WTC11 (cell line): ENCODE data around the gene SELENON. TPM values are rescaled to one million over a fixed set of nuclear protein-coding genes. Genes with fewer than 3 reads are reported as not detected.

ENCODE experiments used
- ATAC-seq: fragments of 200-7000 bp; cut with Tn5 transposase; 2 replicates; pipeline ENCODE4 v1.10.0; 2021; ENCODE audit warnings: mild to moderate bottlenecking, moderate library complexity
- CTCF ChIA-PET: fragments of 300-600 bp; sonication (Branson Sonifier 250); formaldehyde crosslinking; loops from one replicate; lab custom pipeline; 2021; ENCODE audit warnings: antibody characterized with exemption; lab: Charles Lee
- POLR2A ChIA-PET: fragments of 350-600 bp; sonication (Branson Sonifier 250); formaldehyde crosslinking; loops from one replicate; lab custom pipeline; 2021; ENCODE audit warnings: antibody characterized with exemption; lab: Charles Lee
- DNase-seq: peaks from one replicate; pipeline ENCODE4 v3.0.0; 2021; ENCODE audit warnings: low spot score
- H3K27ac Mint-ChIP-seq: 2 replicates; pipeline ENCODE4 v1.8.0; 2021; ENCODE audit warnings: mixed read lengths
- H3K27me3 Mint-ChIP-seq: 2 replicates; pipeline ENCODE4 v1.8.0; 2021; ENCODE audit warnings: low read depth, mild to moderate bottlenecking, moderate library complexity, mixed read lengths
- H3K36me3 Mint-ChIP-seq: 2 replicates; pipeline ENCODE4 v1.8.0; 2021; ENCODE audit warnings: mixed read lengths
- H3K4me1 Mint-ChIP-seq: 2 replicates; pipeline ENCODE4 v1.8.0; 2022; ENCODE audit warnings: mixed read lengths
- H3K4me3 Mint-ChIP-seq: 2 replicates; pipeline ENCODE4 v1.8.0; 2021; ENCODE audit warnings: mild to moderate bottlenecking, moderate library complexity, mixed read lengths
- H3K9me3 Mint-ChIP-seq: 2 replicates; pipeline ENCODE4 v1.8.0; 2021; ENCODE audit warnings: mixed read lengths
- ARID4B ChIP-seq: sonication (generic); formaldehyde crosslinking; IDR thresholded peaks from 2 replicates; pipeline ENCODE4 v1.8.0; 2023; ENCODE audit warnings: missing genetic modification reagents, mild to moderate bottlenecking, borderline replicate concordance
- ATF2 ChIP-seq: sonication (generic); formaldehyde crosslinking; IDR thresholded peaks from 2 replicates; pipeline ENCODE4 v1.8.1; 2022; ENCODE audit warnings: low read depth, missing genetic modification reagents, borderline replicate concordance
- E2F5 ChIP-seq: sonication (generic); formaldehyde crosslinking; IDR thresholded peaks from 2 replicates; pipeline ENCODE4 v1.8.1; 2022; ENCODE audit warnings: mild to moderate bottlenecking, moderate library complexity, missing genetic modification reagents
- ERG ChIP-seq: fragments of 250-450 bp; sonication (Bioruptor Pico); IDR thresholded peaks from 2 replicates; pipeline ENCODE4 v1.8.0; 2021; ENCODE audit warnings: mild to moderate bottlenecking
- ESRRA ChIP-seq: sonication (generic); formaldehyde crosslinking; IDR thresholded peaks from 2 replicates; pipeline ENCODE4 v1.8.1; 2022; ENCODE audit warnings: mild to moderate bottlenecking, missing genetic modification reagents, borderline replicate concordance
- ETV6 ChIP-seq: sonication (generic); formaldehyde crosslinking; IDR thresholded peaks from 2 replicates; pipeline ENCODE4 v1.8.1; 2022; ENCODE audit warnings: mild to moderate bottlenecking, missing genetic modification reagents
- GRHL2 ChIP-seq: fragments of 250-450 bp; sonication (Bioruptor Pico); IDR thresholded peaks from 2 replicates; pipeline ENCODE4 v1.8.0; 2022; ENCODE audit warnings: mild to moderate bottlenecking, moderate library complexity; ENCODE audit not compliant: insufficient replicate concordance, severe bottlenecking
- GTF2I ChIP-seq: fragments of 250-450 bp; sonication (Bioruptor Pico); conservative IDR thresholded peaks from 2 replicates; pipeline ENCODE4 v1.4.0; 2021; ENCODE audit warnings: mild to moderate bottlenecking
- MLX ChIP-seq: sonication (generic); formaldehyde crosslinking; IDR thresholded peaks from 2 replicates; pipeline ENCODE4 v1.8.1; 2023; ENCODE audit warnings: mild to moderate bottlenecking, missing genetic modification reagents, moderate library complexity
- PRDM15 ChIP-seq: sonication (generic); formaldehyde crosslinking; IDR thresholded peaks from 2 replicates; pipeline ENCODE4 v1.8.0; 2022; ENCODE audit warnings: missing genetic modification reagents
- PRRX2 ChIP-seq: fragments of 250-450 bp; sonication (Bioruptor Pico); IDR thresholded peaks from 2 replicates; pipeline ENCODE4 v1.8.0; 2021; ENCODE audit warnings: mild to moderate bottlenecking
- RORB ChIP-seq: fragments of 250-450 bp; sonication (Bioruptor Pico); IDR thresholded peaks from 2 replicates; pipeline ENCODE4 v1.9.0; 2021; ENCODE audit warnings: mild to moderate bottlenecking
- TCF7 ChIP-seq: sonication (generic); formaldehyde crosslinking; IDR thresholded peaks from 2 replicates; pipeline ENCODE4 v1.8.0; 2022; ENCODE audit warnings: mild to moderate bottlenecking, low read depth, missing genetic modification reagents, moderate library complexity
- TEAD1 ChIP-seq: sonication (generic); formaldehyde crosslinking; IDR thresholded peaks from 2 replicates; pipeline ENCODE4 v1.8.0; 2022; ENCODE audit warnings: mild to moderate bottlenecking, missing genetic modification reagents
- TEAD4 ChIP-seq: sonication (generic); formaldehyde crosslinking; IDR thresholded peaks from 2 replicates; pipeline ENCODE4 v1.8.0; 2022; ENCODE audit warnings: mild to moderate bottlenecking, missing genetic modification reagents
- TP53 ChIP-seq: sonication (generic); formaldehyde crosslinking; IDR thresholded peaks from 2 replicates; pipeline ENCODE4 v1.8.1; 2023; ENCODE audit warnings: mild to moderate bottlenecking, missing genetic modification reagents
- ZNF423 ChIP-seq: fragments of 250-450 bp; sonication (Bioruptor Pico); IDR thresholded peaks from 2 replicates; pipeline ENCODE4 v2.1.2; 2022; ENCODE audit warnings: mild to moderate bottlenecking, moderate library complexity
- ZNF425 ChIP-seq: fragments of 250-450 bp; sonication (Bioruptor Pico); conservative IDR thresholded peaks from 2 replicates; pipeline ENCODE4 v1.9.0; 2021; ENCODE audit warnings: mild to moderate bottlenecking
- total RNA-seq: library from RNA; stranded (reverse); gene quantifications from 3 replicates; pipeline ENCODE4 v1.2.3, GENCODE V29; 2021
- TF ChIP-seq, protein P1 (sequence below): sonication (generic); formaldehyde crosslinking; IDR thresholded peaks from 2 replicates; pipeline ENCODE4 v1.8.1; 2023; ENCODE audit warnings: mild to moderate bottlenecking, missing genetic modification reagents, moderate library complexity

Gene SELENON
- total RNA-seq, 1 experiment from 2014 or later: 80.2 TPM

DNA sequence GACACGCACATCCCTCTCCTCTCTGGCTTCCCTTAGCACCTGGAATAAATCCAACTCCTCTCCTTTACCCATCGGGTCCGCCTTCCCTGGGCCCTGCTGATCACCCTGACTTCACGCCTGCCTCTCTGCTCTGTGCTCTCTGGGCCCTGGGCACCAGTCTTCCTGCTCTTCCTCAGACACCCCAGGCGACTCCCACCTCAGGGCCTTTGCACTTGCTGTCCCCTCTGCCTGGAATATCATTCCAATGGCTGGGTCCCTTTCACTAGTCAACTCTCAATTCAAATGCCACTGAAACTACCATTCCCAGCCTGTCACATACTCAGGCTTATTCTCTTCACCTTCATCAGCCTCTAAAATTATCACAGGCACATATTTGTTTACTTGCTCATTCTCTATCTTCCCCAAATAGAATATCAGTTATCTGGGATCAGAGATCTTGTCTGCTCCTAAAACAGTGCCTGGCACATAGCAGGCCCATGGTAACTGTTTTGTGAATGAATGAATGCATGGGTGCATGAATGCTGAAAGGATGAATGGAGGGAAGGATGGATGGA lies 27.2 kb upstream of the SELENON start:
- POLR2A ChIA-PET: no interaction called here
- H3K36me3 Mint-ChIP-seq: no peaks in the 10 kb centered on the region
- H3K9me3 Mint-ChIP-seq: no peaks in the 10 kb centered on the region
- no peaks in the 10 kb centered on the region; the same call in 1 of the 2 replicates for H3K27me3 Mint-ChIP-seq
- ATAC-seq: no peak
- H3K4me3 Mint-ChIP-seq: no peak overlapping the region
- CTCF ChIA-PET: interaction anchor here (0.9 to 1.3 kb wide), 6 partner anchors 8 to 154 kb away, joined by 3 to 7 read pairs (median 4); no protein-coding TSS in a partner anchor
- no peak for DNase-seq
- no peak overlapping the region for H3K27ac Mint-ChIP-seq
- peaks cover 49% of the 10 kb centered on the region for H3K4me1 Mint-ChIP-seq
- TF ChIP-seq ZNF423 (CRISPR knock-in tag) (no peak), ZNF425 (CRISPR knock-in tag) (no peak), TEAD1 (CRISPR knock-in tag) (no peak), ESRRA (no peak), TP53 (CRISPR knock-in tag) (no peak), ERG (CRISPR knock-in tag) (no peak), ARID4B (CRISPR knock-in tag) (no peak), ETV6 (CRISPR knock-in tag) (no peak), GRHL2 (CRISPR knock-in tag) (no peak), PRRX2 (CRISPR knock-in tag) (no peak), PRDM15 (CRISPR knock-in tag) (no peak), ATF2 (CRISPR knock-in tag) (no peak), TEAD4 (no peak), GTF2I (no peak), TCF7 (CRISPR knock-in tag) (no peak), E2F5 (no peak), MLX (no peak), RORB (no peak)
- TF ChIP-seq, protein P1, sequence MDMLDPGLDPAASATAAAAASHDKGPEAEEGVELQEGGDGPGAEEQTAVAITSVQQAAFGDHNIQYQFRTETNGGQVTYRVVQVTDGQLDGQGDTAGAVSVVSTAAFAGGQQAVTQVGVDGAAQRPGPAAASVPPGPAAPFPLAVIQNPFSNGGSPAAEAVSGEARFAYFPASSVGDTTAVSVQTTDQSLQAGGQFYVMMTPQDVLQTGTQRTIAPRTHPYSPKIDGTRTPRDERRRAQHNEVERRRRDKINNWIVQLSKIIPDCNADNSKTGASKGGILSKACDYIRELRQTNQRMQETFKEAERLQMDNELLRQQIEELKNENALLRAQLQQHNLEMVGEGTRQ: no peak
